ENCODE results near the gene MAVS.

MAVS gene

GRCh38 chr20:3808544-3808943, 38.1 kb upstream of the MAVS start:
- H3K4me3 Mint-ChIP-seq, result no peak overlapping the region
- no peak overlapping the region for H3K27ac Mint-ChIP-seq
- H3K36me3 Mint-ChIP-seq (ENCODE audit: low read depth), result peaks cover 37% of the 10 kb centered on the region
- no peak for DNase-seq
- H3K4me1 Mint-ChIP-seq (ENCODE audit: low read depth), result peaks cover 73% of the 10 kb centered on the region
- H3K9me3 Mint-ChIP-seq, result no peaks in the 10 kb centered on the region
- no peaks in the 10 kb centered on the region for H3K27me3 Mint-ChIP-seq

- H3K4me1 Mint-ChIP-seq (ENCODE audit: low read depth), result peaks cover 80% of the 10 kb centered on the region
- H3K9me3 Mint-ChIP-seq, result no peaks in the 10 kb centered on the region
- H3K27me3 Mint-ChIP-seq, result no peaks in the 10 kb centered on the region
- H3K27ac Mint-ChIP-seq, result peak overlapping the region; percentile 96
- peaks cover 8% of the 10 kb centered on the region for H3K36me3 Mint-ChIP-seq (ENCODE audit: low read depth)
- H3K4me3 Mint-ChIP-seq, result peak overlapping the region; percentile 72
- DNase-seq, result peak; percentile 93
Observed at GRCh38 chr20:3811467-3812258, 35.0 kb upstream of the MAVS start.

GRCh38 chr20:3812259-3812681, 34.4 kb upstream of the MAVS start:
- no peak for DNase-seq
- Mint-ChIP-seq H3K4me1 (ENCODE audit: low read depth) (peaks cover 77% of the 10 kb centered on the region), H3K9me3 (no peaks in the 10 kb centered on the region)

GRCh38 chr20:3812975-3813847, 33.4 kb upstream of the MAVS start:
- Mint-ChIP-seq H3K36me3 (ENCODE audit: low read depth) (peaks cover 1% of the 10 kb centered on the region), H3K9me3 (no peaks in the 10 kb centered on the region), H3K4me1 (ENCODE audit: low read depth) (peaks cover 74% of the 10 kb centered on the region), H3K27ac (peak overlapping the region; percentile 81), H3K4me3 (peak overlapping the region; percentile 15), H3K27me3 (no peaks in the 10 kb centered on the region)
- DNase-seq, result no peak

More at GRCh38 chr20:3812259-3812681, 34.4 kb upstream of the MAVS start:
- Mint-ChIP-seq H3K27me3 (no peaks in the 10 kb centered on the region), H3K27ac (peak overlapping the region; percentile 96), H3K4me3 (peak overlapping the region; percentile 72), H3K36me3 (ENCODE audit: low read depth) (peaks cover 2% of the 10 kb centered on the region)

GRCh38 chr20:3813848-3814581, 32.6 kb upstream of the MAVS start:
- H3K9me3 Mint-ChIP-seq, result no peaks in the 10 kb centered on the region
- H3K4me1 Mint-ChIP-seq (ENCODE audit: low read depth), result peaks cover 77% of the 10 kb centered on the region
- peak; percentile 45 for DNase-seq
- peak overlapping the region; percentile 81 for H3K27ac Mint-ChIP-seq
- H3K27me3 Mint-ChIP-seq, result no peaks in the 10 kb centered on the region
- H3K4me3 Mint-ChIP-seq, result peak overlapping the region; percentile 15
- H3K36me3 Mint-ChIP-seq (ENCODE audit: low read depth), result peaks cover 1% of the 10 kb centered on the region

GRCh38 chr20:3814928-3815495, 31.6 kb upstream of the MAVS start:
- Mint-ChIP-seq H3K4me3 (no peak overlapping the region), H3K27ac (peak overlapping the region; percentile 88), H3K36me3 (ENCODE audit: low read depth) (peaks cover 1% of the 10 kb centered on the region), H3K4me1 (ENCODE audit: low read depth) (peaks cover 85% of the 10 kb centered on the region), H3K27me3 (no peaks in the 10 kb centered on the region), H3K9me3 (no peaks in the 10 kb centered on the region)
- DNase-seq, result no peak

- Mint-ChIP-seq H3K27ac (peak overlapping the region; percentile 88), H3K4me3 (no peak overlapping the region), H3K4me1 (ENCODE audit: low read depth) (peaks cover 78% of the 10 kb centered on the region), H3K27me3 (no peaks in the 10 kb centered on the region), H3K9me3 (no peaks in the 10 kb centered on the region), H3K36me3 (ENCODE audit: low read depth) (peaks cover 4% of the 10 kb centered on the region)
- peak; percentile 54 for DNase-seq
Observed at GRCh38 chr20:3815703-3816315, 30.8 kb upstream of the MAVS start.

- no peak overlapping the region for H3K4me3 Mint-ChIP-seq
- no peak for DNase-seq
- H3K9me3 Mint-ChIP-seq, result no peaks in the 10 kb centered on the region
- H3K36me3 Mint-ChIP-seq (ENCODE audit: low read depth), result peaks cover 22% of the 10 kb centered on the region
- H3K27ac Mint-ChIP-seq, result peak overlapping the region; percentile 94
- H3K27me3 Mint-ChIP-seq, result no peaks in the 10 kb centered on the region
- H3K4me1 Mint-ChIP-seq (ENCODE audit: low read depth), result peaks cover 62% of the 10 kb centered on the region
Observed at GRCh38 chr20:3818155-3819151, 28.2 kb upstream of the MAVS start.

GRCh38 chr20:3819411-3820047, 27.1 kb upstream of the MAVS start:
- H3K4me1 Mint-ChIP-seq (ENCODE audit: low read depth), result peaks cover 55% of the 10 kb centered on the region
- H3K36me3 Mint-ChIP-seq (ENCODE audit: low read depth), result peaks cover 32% of the 10 kb centered on the region
- no peaks in the 10 kb centered on the region for H3K9me3 Mint-ChIP-seq
- H3K27ac Mint-ChIP-seq, result peak overlapping the region; percentile 94
- no peak for DNase-seq
- H3K27me3 Mint-ChIP-seq, result no peaks in the 10 kb centered on the region
- H3K4me3 Mint-ChIP-seq, result peak overlapping the region; percentile 86

- no peaks in the 10 kb centered on the region for H3K27me3 Mint-ChIP-seq
- no peaks in the 10 kb centered on the region for H3K9me3 Mint-ChIP-seq
- H3K27ac Mint-ChIP-seq, result peak within 1 kb of the TSS; percentile 99
- H3K4me1 Mint-ChIP-seq (ENCODE audit: low read depth), result peaks cover 49% of the 10 kb centered on the region
- peaks cover 38% of the 10 kb centered on the region for H3K36me3 Mint-ChIP-seq (ENCODE audit: low read depth)
- peak; percentile 96 for DNase-seq
- peak within 1 kb of the TSS; percentile 86 for H3K4me3 Mint-ChIP-seq
Observed at GRCh38 chr20:3820048-3820900, 26.4 kb upstream of the MAVS start, which contains the start of gene AP5S1. Gene AP5S1, plus strand, starts transcription at chr20:3820547. Its CDS starts 1,571 bp downstream, at chr20:3822118.

- Mint-ChIP-seq H3K36me3 (ENCODE audit: low read depth) (peaks cover 47% of the 10 kb centered on the region), H3K4me1 (ENCODE audit: low read depth) (peaks cover 40% of the 10 kb centered on the region), H3K9me3 (no peaks in the 10 kb centered on the region), H3K27me3 (no peaks in the 10 kb centered on the region), H3K4me3 (peak overlapping the region; percentile 86), H3K27ac (peak overlapping the region; percentile 99)
- DNase-seq, result no peak
Observed at GRCh38 chr20:3820901-3821727, 25.5 kb upstream of the MAVS start.
